ENCODE measurements around the gene SP4.
"Not testable (repeated sequence)": the region's sequence is repeated elsewhere in the genome, so short reads cannot be mapped to it uniquely, and the experiment has no call there.

Gene SP4

DNA sequence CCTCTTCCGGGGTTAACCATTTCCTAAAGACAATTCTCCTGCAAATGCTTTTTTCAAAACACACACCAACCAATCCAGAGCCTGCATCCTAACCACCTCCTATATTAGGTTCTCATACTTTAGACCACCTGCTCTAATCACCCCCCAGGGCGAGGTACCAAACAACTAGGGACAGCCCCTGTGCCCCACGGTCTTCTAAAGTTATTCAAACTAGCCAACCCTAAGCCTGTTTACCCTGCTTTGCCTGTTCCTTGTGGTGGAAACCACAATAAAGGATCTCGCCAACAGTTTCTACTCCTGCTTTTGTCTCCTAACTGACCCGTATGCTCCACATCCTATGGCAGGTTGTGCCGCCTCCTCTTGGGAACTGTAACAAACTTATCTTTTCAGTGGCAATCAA lies 21.1 kb downstream of the SP4 start:
- DNase-seq = no peak

DNA sequence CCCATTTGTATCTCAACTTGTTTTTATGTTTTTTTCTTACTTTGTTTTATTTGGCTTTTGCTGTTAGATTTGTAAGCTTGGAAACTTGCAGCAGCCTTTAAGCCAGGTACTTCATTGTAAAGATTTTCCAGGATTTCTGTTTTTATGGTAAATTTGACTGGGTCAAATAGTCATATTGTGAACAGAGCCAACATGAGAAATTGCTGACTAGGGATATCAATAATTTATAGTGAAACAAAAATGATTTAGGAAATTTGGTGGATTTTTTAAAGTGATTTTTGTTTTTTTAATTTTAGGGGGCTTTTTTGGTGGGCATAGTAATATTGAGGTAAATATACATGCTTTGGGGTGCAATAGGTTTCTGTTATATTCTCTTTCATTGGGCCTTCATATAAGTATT lies 22.2 kb downstream of the SP4 start:
- DNase-seq = no peak

DNA sequence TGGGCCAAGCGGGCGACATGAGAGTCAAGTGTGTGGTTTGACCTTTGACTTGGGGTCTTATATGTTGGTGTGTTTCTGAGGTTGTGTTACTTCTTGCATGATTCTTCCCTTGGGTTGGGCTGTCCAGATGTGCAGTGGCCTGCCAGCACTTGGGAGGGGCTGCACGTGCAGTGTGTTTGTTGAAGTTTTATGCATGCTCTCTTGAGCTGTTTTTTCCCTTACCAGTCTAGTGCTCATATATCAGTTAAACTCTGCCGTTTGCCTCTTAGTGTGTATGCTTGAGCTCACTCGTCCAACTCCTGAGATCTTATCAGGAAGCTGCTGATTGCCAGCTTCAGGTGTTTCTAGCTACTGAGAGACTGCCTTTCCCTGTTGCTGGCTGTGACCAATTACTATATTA lies 23.1 kb downstream of the SP4 start:
- DNase-seq = no peak

DNA sequence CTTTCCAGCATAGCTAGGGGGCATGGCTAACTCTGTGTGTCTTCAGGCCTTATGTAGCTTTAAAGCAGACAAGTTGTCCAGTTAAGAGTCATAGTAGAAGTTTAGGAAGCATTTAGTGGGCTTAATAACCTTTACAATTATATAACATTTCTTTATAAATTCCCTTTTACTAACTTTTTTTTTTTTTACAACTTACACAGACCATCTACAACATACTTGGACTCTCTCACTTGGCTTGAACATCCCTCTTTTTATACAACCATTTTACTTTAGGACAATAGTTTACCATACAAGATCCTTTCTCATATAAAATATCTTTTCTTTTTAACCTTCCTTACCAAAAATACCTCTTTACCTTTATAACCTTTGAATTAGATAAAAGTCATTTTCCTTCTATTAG lies 26.3 kb downstream of the SP4 start:
- DNase-seq = no peak

DNA sequence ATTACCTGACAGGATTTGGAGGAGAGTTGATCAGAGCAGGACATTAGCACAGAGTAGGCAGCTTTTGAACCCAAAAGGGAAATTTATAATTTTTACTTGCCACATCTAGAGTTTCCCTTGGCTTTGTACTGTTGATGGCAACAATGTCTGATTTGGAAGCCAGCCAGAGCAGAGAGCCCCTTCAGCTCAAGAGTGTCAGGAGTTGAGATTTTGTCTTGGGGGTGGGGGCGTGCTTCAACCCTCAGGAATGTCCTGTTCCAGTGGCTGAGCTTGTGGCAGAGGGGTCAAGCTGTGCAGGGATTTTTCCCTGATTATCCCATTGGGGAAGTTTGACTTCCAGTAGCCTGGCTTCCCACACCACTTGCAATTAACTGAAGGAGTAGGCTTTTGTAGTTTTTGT lies 27.0 kb downstream of the SP4 start:
- no peak for DNase-seq

DNA sequence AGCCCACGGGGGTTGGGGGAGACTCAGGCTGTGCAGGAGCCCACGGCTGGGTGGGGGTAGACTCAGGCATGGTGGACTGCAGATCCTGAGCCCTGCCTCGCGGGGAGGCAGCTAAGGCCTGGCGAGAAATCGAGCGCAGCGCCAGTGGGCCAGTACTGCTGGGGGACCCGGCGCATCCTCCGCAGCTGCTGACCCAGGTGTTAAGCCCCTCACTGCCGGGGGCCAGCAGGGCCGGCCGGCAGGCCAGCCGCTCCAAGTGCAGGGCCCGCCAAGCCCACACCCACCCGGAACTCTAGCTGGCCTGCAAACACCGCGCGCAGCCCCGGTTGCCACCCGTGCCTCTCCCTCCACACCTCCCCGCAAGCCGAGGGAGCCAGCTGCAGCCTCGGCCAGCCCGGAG lies 33.4 kb downstream of the SP4 start:
- no peak for DNase-seq

DNA sequence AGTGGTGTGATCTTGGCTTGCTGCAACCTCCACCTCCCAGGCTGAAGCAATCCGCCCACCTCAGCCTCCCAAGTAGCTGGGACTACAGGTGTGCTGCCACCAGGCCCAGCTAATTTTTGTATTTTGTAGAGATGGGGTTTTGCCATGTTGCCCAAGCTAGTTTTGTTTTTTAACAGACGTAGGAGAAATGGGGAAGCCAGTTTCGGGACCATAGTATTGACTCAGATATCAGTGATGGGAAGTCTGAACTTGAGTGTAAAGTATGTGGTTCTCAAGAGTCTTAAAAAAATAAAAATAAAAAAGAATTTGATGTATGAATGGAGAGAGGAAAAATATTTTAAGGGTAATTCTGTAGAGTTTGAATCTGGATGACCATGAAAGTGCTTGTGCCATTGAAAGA lies 34.2 kb downstream of the SP4 start:
- no peak for DNase-seq

DNA sequence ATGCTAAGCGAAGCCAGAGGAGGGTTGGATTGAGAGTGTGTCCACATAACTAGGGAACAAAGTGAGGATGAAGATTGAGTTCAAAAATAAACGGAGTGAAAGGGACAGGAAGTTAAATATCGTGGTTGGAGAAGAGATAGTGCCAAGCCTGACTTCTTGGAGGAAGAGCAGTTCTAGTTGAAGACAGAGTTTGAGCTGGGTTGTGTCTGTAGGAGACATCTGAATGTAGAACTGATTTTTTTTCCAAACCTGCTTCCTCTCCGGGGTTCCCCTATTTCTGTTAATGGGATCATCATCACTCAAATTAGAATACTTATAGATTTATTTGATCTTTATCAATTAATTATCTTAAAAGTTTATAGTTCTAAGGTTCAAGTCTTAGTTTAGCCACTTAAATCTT lies 35.6 kb downstream of the SP4 start:
- DNase-seq = no peak

DNA sequence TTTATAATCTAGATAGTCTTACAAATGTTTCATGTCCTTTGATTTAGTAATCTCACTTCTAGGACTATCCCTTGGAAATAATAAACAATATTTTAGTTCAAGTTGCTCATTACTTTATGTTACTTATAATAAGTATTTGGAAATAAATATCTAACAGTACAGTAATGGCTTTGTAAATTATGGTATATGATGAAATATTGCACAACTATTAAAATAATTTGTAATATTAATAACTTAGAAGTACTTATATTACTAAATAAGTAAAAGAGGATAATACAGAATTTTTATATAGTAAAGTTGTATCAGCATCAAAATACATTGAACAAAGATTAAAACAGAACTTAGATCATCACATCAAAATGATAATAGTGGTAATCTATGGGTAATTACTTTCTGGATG lies 41.1 kb downstream of the SP4 start:
- no peak for DNase-seq

DNA sequence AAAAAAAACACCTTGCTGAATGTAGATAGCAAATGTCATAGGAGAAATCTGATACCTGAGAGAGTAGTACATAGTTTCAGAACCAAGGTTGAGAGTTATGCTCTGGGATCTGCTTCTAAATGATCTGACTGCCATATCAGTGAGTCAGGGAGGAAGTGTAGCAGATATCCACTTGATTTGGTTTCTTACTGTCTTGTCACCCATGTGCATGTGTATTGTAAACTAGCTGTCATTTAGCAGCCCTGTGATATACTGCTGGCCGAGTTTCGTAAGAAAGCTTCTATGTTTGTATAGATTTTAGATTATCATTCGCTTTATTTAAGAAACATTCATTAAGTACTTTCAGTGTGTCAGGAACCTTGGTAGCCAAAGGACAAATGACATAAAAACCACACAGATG lies 42.0 kb downstream of the SP4 start:
- DNase-seq = no peak

DNA sequence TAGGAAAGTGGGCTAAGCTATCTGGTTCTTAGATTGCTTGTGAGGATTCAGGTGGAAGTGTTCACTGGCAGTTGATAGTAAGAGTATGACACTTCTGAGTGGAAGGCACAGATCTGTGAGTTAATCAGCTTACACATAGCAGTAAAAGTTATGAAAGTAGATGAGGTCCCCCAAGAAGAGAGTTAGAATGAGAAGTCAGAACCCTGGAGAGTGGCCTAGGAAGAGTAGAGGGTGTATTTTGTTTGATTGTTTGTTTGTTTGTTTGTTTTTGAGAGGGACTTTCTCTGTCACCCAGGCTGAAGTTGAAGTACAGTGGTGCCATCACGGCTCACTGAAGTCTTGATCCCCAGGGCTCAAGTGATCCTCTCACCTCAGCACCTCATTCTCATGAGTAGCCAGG lies 44.1 kb downstream of the SP4 start:
- no peak for DNase-seq

DNA sequence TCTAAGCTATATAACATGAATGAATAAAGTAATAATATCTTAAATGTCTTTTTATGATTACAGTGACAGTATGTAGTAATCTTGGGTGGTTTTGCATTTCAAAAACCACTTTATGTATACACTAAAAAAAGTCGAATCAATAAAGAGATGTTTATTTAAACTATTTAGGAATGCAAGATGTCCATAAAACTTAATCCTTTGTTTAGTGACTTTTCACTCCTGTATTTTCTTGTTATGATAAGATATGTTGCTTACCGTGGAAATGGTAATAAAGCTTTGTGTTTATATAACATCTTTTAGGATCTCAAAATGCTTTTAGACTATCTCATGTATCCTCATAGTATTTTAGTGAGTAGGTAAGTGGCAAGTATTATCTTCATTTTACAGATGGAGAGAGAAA lies 48.5 kb downstream of the SP4 start:
- DNase-seq = no peak

DNA sequence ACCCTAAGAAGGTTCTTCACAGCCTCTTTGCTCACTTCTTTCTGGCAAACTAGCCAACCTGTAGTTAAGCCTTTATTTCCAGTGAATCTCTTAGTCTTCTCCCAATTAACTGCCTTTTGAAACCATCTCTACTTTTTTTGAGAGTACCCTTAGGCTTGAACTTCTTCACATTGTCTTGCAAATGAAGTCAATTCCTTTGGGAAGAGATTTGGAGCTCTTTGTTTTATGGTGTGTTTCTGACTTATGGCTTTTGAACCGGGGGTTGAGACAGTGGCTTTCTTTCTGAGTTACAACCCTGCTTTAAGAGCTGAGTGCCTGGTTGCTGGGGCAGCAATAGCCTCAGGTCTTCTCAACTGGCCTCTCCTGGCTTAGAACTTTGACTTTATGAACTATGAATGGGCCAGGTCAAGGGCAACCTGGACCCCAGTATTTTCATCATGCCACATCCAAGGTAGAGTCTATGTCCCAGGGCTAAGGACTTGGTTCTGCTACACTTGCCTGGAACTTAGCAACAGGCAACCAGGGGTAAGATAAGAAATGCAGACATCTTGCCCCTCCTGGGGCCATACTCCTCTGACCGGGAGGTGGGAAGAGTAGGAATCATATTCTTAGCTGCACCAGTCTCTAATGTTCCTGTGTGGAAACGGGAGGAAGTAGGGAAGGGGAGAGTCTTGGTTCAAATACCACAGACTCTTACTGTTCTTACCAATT lies 53.0 kb downstream of the SP4 start:
- no peak for DNase-seq

DNA sequence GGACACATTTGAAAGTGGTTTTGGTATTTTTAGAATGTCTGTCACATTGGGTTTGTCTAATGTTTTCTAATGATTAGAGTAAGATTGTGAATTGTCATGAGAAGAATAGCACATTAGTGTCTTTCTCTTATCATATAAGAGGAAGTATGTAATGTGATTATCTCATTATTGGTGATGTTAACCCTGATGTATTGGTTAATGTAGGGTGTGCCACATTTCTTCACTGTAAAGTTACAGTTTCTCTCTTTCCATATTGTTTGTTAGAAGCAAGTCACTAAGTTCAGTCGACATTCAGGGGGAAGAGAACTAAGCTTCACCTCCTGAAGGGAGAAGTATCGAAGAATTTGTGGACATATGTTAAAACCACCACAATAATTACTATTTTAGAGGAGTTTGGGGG lies 58.6 kb downstream of the SP4 start:
- DNase-seq = no peak

DNA sequence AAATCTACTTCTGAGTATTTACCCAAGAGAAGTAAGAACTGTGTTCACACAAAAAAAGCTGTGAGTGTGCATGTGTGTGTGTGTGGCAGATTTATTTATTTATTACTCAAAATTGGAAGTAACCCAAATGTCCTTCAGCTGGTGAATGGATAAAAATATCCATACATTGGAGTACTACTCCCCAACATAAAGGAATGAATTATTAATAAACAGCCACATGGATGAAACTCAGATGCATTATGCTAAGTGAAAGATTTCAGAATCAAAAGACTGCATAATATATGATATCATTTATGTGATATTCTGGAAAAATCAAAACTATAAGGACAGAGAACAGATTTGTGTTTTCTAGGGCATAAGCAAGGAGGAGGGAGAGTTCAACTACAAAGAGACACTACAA lies 67.8 kb downstream of the SP4 start:
- no peak for DNase-seq

DNA sequence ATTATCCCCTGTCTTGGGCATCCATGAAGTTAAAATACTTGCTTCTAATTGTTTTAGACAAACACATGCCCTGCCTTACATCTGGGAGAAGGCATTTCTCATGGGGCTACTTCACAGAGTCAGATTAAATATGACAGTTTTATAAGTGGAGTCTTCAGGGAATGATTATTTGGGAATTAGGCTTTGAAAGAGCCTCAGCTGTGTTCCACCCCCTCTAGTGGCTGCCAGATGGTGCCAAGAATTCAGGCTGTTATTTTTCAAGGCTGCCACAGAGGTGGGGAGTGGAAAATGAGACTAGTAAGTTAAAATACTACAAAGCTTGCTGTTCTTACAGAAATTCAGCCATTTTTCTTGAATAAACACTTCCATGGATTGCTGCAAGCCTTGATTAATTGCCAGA lies 69.2 kb downstream of the SP4 start:
- DNase-seq = no peak

DNA sequence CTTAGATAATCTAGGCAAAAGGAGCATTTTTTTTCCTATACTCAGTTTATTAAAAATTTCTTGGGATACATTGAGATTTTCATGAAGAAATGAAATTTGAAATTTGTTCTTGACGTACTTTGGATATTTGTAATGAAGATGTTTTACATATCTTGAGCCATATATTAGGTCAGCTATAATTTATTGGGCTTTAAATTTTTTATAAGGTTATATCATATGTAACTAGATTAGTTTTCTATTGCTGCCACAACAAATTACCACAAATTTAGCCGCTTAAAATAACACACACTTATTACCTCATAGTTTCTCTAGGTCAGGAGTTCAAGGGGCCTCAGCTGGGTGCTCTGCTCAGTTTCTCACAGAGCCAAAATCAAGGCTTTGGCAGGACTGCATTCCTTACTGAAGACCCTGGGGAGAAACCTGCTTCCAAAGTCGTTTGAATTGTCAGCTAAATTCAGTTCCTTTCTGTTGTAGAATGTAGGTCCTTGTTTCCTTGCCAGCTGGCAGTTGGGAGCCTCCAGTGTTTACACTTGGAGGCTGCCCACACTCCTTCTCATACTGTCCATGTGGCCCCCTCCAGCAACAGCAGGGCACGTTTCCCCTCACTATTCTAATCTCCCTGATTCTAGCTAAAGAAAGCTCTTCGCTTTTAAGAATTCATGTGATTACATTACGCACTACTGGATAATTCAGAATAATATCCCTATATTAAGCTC lies 72.4 kb downstream of the SP4 start:
- DNase-seq = no peak

DNA sequence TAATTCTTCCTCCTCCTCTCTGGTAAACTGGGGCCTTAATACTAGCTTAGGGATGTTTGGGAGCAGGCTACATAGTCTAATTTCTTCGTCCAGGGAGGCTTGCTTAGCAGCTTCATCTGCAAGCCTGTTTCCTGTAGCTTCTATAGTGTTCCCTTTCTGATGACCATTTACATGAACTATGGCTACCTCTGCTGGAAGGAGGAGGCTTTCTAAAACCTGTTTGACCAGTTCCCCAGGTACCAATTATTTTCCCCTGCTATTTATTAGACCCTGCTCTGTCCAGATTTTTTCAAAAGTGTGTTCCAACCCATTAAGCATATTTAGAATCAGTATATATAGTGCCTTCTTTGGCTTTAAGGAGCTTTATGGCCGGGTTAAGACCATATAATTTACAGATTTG lies 76.1 kb downstream of the SP4 start:
- no peak for DNase-seq

DNA sequence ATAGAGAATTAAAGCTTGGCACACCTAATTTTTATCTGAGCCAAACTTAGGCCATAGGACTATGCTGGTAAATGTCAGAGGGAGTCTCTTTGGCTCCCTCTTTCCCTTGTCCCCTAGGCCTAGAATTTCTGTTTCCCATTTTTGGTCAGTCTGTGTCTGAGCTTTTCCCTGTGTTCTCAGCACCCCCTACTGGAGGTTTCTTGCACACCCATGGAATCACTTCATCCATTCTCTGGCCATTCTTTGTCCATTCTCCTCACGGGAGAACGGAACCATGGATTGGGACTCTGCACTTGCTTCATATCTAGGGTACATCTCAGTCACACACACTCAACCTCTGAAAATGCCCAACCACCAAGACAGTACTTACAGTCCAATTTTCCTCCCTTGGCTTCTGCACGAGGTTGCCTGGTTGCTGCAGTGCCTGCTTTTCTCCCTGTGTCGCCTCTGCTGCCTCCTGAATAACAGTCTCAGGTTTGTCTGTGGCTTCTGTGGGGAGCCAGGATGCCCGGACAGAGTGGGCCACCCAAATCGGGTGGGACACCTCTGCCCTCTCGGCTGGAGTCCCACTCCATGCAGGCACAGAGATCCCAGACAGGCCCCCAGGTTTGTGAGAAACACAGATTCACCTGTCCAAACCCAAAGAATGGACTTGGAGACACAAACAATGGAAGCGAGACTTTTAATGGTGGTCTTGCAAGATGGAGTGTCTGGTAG lies 79.9 kb downstream of the SP4 start:
- DNase-seq = no peak

DNA sequence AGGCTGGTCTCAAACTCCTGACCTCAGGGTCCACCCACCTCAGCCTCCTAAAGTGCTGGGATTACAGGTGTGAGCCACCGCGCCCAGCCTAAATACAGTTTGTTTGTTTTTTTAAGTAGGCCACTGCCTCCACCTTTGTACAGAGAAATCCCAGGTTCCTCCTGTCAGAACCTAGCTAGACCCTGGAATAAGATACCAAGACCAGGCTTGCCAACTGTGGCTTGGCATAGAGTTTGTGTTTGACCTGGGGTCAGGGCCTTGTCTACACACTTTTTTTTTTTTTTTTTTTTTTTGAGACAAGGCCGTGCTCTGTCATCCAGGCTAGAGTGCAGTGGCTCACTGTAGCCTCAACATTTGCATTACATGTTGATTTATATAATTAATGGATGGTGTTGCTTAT lies 80.7 kb downstream of the SP4 start:
- DNase-seq = no peak

DNA sequence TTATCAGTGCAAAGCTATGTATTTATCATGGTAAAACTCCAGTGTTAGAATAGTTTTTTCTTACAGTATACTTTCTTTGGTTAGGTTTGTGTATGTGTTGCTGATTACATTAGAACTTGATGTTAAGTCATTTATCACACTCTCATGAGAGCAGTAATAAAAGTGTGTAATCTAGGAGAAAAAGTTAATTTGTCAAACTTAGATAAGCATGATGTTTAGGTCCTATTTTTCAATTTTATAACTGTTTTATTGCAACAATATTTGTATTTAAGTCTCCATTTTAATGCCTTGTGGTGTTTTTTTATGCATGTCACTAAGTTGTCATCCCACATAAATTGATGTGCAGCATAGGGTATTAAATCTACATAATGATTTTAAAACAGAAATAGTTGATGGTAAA lies 86.2 kb downstream of the SP4 start:
- DNase-seq = no peak

DNA sequence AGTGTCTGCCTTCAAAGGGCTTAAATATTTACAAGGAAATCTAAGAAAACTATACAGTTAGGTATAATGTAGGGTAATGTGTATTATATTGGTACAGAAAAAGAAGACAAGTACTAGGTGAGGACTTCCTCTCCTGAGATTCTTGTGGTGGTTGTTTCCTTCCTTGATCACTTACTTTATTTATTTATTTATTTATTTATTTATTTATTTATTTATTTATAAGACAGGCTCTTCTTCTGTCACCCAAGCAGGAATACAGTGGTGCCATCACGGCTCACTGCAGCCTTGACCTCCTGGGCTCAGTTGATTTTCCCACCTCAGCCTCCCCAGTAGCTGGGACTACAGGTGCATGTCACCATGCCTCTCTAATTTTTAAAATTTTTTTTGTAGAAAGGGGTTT lies 96.8 kb downstream of the SP4 start:
- no peak for DNase-seq

DNA sequence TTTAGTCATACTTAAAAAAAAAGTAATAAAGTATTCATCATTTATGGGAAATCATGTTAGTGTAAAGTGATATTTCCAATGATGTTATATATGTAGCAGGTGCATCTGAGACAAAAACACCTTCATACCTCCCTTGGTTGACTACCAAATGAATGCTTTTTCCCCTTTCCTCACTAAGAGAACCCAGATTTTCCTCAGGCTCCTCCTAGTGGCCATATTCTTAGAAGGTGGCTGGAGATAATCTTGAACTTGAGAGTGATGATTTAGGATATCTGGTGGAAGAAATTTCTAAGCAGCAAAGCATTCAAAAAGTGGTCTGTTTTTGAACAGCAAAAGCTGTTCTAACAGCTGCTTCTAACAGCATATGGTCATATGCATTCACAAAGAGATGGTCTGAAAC lies 98.1 kb downstream of the SP4 start:
- DNase-seq = no peak

DNA sequence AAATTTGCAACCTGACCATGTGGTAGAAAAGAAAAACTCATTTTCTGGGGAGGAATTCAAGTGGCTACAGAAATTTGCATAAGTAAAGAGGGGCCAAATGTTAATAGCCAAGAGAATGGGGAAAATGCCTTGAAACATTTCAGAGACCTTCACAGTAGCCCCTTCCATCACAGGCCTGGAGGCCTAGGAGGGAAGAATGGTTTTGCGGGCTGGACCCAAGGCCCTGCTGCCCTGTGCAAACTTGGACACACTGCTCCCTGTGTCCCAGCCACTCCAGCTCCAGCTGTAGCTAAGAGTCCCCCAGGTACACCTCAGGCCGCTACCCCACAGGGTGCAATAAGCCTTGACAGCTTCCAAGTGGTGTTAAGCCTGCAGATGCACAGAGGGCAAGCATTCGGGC lies 98.6 kb downstream of the SP4 start:
- no peak for DNase-seq

DNA sequence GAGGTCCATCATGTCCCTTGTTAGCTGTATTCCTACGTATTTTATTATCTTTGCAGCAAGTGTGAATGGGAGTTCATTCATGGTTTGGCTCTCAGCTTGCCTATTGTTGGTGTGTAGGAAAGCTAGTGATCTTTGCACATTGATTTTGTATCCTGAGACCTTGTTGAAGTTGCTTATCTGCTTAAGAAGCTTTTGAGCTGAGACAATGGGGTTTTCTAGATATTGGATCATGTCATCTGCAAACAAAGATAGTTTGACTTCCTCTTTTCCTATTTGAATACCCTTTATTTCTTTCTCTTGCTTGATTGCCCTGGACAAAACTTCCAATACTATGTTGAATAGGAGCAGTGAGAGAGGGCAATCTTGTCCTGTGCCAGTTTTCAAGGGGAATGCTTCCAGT lies 104.6 kb downstream of the SP4 start:
- not testable (repeated sequence) for DNase-seq
